ENCODE measurements around the gene PRR11.
A peak's percentile ranks its signal among the peaks of the same experiment; 100 is the strongest.
"Not testable (repeated sequence)": the region's sequence is repeated elsewhere in the genome, so short reads cannot be mapped to it uniquely, and the experiment has no call there.

The PRR11 gene

GRCh38 chr17:59155439-59156177 lies at the start of gene PRR11:
Gene PRR11, plus strand, starts transcription at chr17:59155746. Its CDS starts 14,007 bp downstream, at chr17:59169753.
- peak; percentile 100 for DNase-seq

- peak; percentile 37 for DNase-seq
Measured at GRCh38 chr17:59105852-59106462, 49.6 kb upstream of the PRR11 start.

- DNase-seq = peak; percentile 98
Measured at GRCh38 chr17:59106463-59107305, 48.9 kb upstream of the PRR11 start, which contains the start of gene TRIM37. Gene TRIM37, minus strand, starts transcription at chr17:59106880. Its CDS starts 419 bp downstream, at chr17:59106461.

GRCh38 chr17:59107306-59107670 lies 48.3 kb upstream of the PRR11 start:
- DNase-seq = no peak

- DNase-seq = no peak
Measured at GRCh38 chr17:59108400-59109102, 47.0 kb upstream of the PRR11 start.

GRCh38 chr17:59110973-59111372 lies 44.6 kb upstream of the PRR11 start:
- DNase-seq = no peak

- DNase-seq = no peak
Measured at GRCh38 chr17:59111539-59111938, 44.0 kb upstream of the PRR11 start.

GRCh38 chr17:59115474-59115873 lies 40.1 kb upstream of the PRR11 start:
- no peak for DNase-seq

- DNase-seq = no peak
Measured at GRCh38 chr17:59121901-59122480, 33.6 kb upstream of the PRR11 start.

- DNase-seq = no peak
Measured at GRCh38 chr17:59124665-59125064, 30.9 kb upstream of the PRR11 start.

- no peak for DNase-seq
Measured at GRCh38 chr17:59126809-59127417, 28.6 kb upstream of the PRR11 start.

- DNase-seq = no peak
Measured at GRCh38 chr17:59129814-59130213, 25.7 kb upstream of the PRR11 start.

GRCh38 chr17:59131131-59131530 lies 24.4 kb upstream of the PRR11 start:
- DNase-seq = no peak

- DNase-seq = not testable (repeated sequence)
Measured at GRCh38 chr17:59138339-59138738, 17.2 kb upstream of the PRR11 start.

- no peak for DNase-seq
Measured at GRCh38 chr17:59139939-59140338, 15.6 kb upstream of the PRR11 start.

GRCh38 chr17:59141860-59142259 lies 13.7 kb upstream of the PRR11 start:
- DNase-seq = no peak

GRCh38 chr17:59145571-59146096 lies 9.9 kb upstream of the PRR11 start:
- no peak for DNase-seq

GRCh38 chr17:59149051-59149450 lies 6.5 kb upstream of the PRR11 start:
- peak; percentile 29 for DNase-seq

- no peak for DNase-seq
Measured at GRCh38 chr17:59149841-59150511, 5.6 kb upstream of the PRR11 start.

- DNase-seq = no peak
Measured at GRCh38 chr17:59151006-59151405, 4.5 kb upstream of the PRR11 start.

- no peak for DNase-seq
Measured at GRCh38 chr17:59151591-59151990, 4.0 kb upstream of the PRR11 start.
